ENCODE measurements around the gene TMEM88. TPM values are rescaled to one million over a fixed set of nuclear protein-coding genes. Genes with fewer than 3 reads are reported as not detected.

Gene TMEM88
- total and polyA plus RNA-seq, 2 donors (not counting 3 experiments of a cell fraction or from before 2014, with no cell fraction given): 53.4 to 165 TPM

GRCh38 chr17:7846765-7847661 lies 7.9 kb upstream of the TMEM88 start:
- peaks cover 10% of the 10 kb centered on the region for H3K79me2 ChIP-seq (ENCODE audit: control insufficient read depth, insufficient read depth, low read length)
- H3K4me2 ChIP-seq (ENCODE audit: insufficient read depth, low read length): no peak overlapping the region
- ChIA-PET CTCF (no interaction called here), POLR2A (no interaction called here)
- TF ChIP-seq JUN (IDR thresholded peaks at IDR 0.05; ENCODE audit: borderline replicate concordance, insufficient read depth, insufficient read length, low read depth): no peak
- TF ChIP-seq FOS (IDR thresholded peaks at IDR 0.05; ENCODE audit: borderline replicate concordance, insufficient read depth, low read length): no peak
- no peak for TF ChIP-seq GATA2 (IDR thresholded peaks at IDR 0.05; ENCODE audit: insufficient read depth, insufficient read length, low read depth, low read length)
- TF ChIP-seq MAX (IDR thresholded peaks at IDR 0.05; ENCODE audit: insufficient read depth, insufficient read length): no peak
- TF ChIP-seq EZH2 (IDR thresholded peaks at IDR 0.05; ENCODE audit: borderline replicate concordance, low read depth, low read length, severe bottlenecking): no peak
- TF ChIP-seq CTCF (IDR thresholded peaks at IDR 0.05; ENCODE audit: extremely low read depth in 1 of 2, insufficient read depth in 1 of 2, low read depth in 1 of 2, low read length in 2 of 2): no peak
- no peak for TF ChIP-seq POLR2AphosphoS5 (IDR thresholded peaks at IDR 0.05; ENCODE audit: insufficient read depth, low read depth, low read length)
- no peak for TF ChIP-seq MYC (IDR thresholded peaks at IDR 0.05; ENCODE audit: low read depth, low read length)
- H3K9me1 ChIP-seq (replicated peaks; ENCODE audit: control insufficient read depth, extremely low read depth, insufficient read depth, low read length): no peaks in the 10 kb centered on the region
- no peak overlapping the region for H3K9ac ChIP-seq (replicated peaks; ENCODE audit: extremely low read depth, insufficient read depth, low read length)
- intact Hi-C loops (cut with micrococcal nuclease) (loop anchor here (10.0 kb wide), 1 partner anchor 232 kb away; the partner anchor contains the start of gene FXR2), dilution Hi-C loops (cut with MboI; ENCODE audit: extremely low pct_ligation_motif_present, low sequenced_read_pairs) (no loop called here)
- H4K20me1 ChIP-seq (replicated peaks; ENCODE audit: control insufficient read depth, extremely low read depth, insufficient read depth, low read length): no peaks in the 10 kb centered on the region
- BruUV-seq (replicated peaks): no TSS peak
- no peak overlapping the region for H3K27ac ChIP-seq (ENCODE audit: insufficient read depth, low read depth, low read length)
- H3K9me3 ChIP-seq (replicated peaks; ENCODE audit: control insufficient read depth, insufficient read depth, low read length): no peaks in the 10 kb centered on the region
- no peak overlapping the region for H2AFZ ChIP-seq (ENCODE audit: low read depth, low read length)
- H3K27me3 ChIP-seq (ENCODE audit: control insufficient read depth in 2 of 2, insufficient read depth in 2 of 2, low read length in 2 of 2): no peaks in the 10 kb centered on the region
- FAIRE-seq: no peak
- H3K4me3 ChIP-seq (replicated peaks in 1 of 3; ENCODE audit: insufficient read depth in 1 of 3, low read depth in 1 of 3, low read length in 3 of 3): no peak overlapping the region
- DNase-seq (ENCODE audit: low read depth, low spot score): no peak
- H3K36me3 ChIP-seq (ENCODE audit: control insufficient read depth in 2 of 2, extremely low read depth in 1 of 2, insufficient read depth in 2 of 2, low read length in 2 of 2): peaks cover 6 to 38% of the 10 kb centered on the region in 2 experiments
- H3K4me1 ChIP-seq (ENCODE audit: control insufficient read depth, extremely low read depth, insufficient read depth, low read length): peaks cover 6% of the 10 kb centered on the region

Measured in endothelial cell of umbilical vein (primary cell).